GM23248 (cell line): ENCODE measurements around the gene SIVA1. TPM values are rescaled to one million over a fixed set of nuclear protein-coding genes. Genes with fewer than 3 reads are reported as not detected.

Source experiments
- DNase-seq: peaks from one replicate; pipeline ENCODE4 v3.0.0-alpha.2; 2015
- H2AFZ ChIP-seq: fragments of 200-600 bp; sonication (generic); 2 replicates; pipeline ENCODE4 v1.6.1; 2016; ENCODE audit warnings: antibody characterized with exemption
- H3F3A ChIP-seq: fragments of 200-600 bp; sonication (generic); 2 replicates; pipeline ENCODE4 v1.6.1; 2016; ENCODE audit warnings: mild to moderate bottlenecking, antibody characterized with exemption, mixed run types; ENCODE audit not compliant: insufficient read depth
- H3K27ac ChIP-seq: fragments of 200-600 bp; sonication (generic); 2 replicates; pipeline ENCODE4 v1.5.1; 2016; ENCODE audit warnings: mild to moderate bottlenecking
- H3K27me3 ChIP-seq: fragments of 200-600 bp; sonication (generic); replicated peaks from 2 replicates; pipeline ENCODE4 v1.6.1; 2016; ENCODE audit warnings: mild to moderate bottlenecking; ENCODE audit not compliant: insufficient read depth
- H3K36me3 ChIP-seq: fragments of 200-600 bp; sonication (generic); 2 replicates; pipeline ENCODE4 v1.6.1; 2016; ENCODE audit warnings: low read depth, mild to moderate bottlenecking
- H3K4me1 ChIP-seq: fragments of 200-600 bp; sonication (generic); 2 replicates; pipeline ENCODE4 v1.6.1; 2016; ENCODE audit warnings: mild to moderate bottlenecking; ENCODE audit not compliant: insufficient read depth
- H3K4me2 ChIP-seq: fragments of 200-600 bp; sonication (generic); one replicate; pipeline ENCODE4 v1.6.1; 2016; ENCODE audit warnings: mild to moderate bottlenecking; ENCODE audit not compliant: unreplicated experiment
- H3K4me3 ChIP-seq: fragments of 200-600 bp; sonication (generic); 2 replicates; pipeline ENCODE4 v1.5.1; 2016; ENCODE audit warnings: mild to moderate bottlenecking
- H3K79me2 ChIP-seq: fragments of 200-600 bp; sonication (generic); 2 replicates; pipeline ENCODE4 v1.6.1; 2016; ENCODE audit warnings: mild to moderate bottlenecking; ENCODE audit not compliant: insufficient read depth
- H3K9ac ChIP-seq: fragments of 200-600 bp; sonication (generic); 2 replicates; pipeline ENCODE4 v1.6.1; 2016; ENCODE audit warnings: mild to moderate bottlenecking
- H3K9me2 ChIP-seq: fragments of 200-600 bp; sonication (generic); 2 replicates; pipeline ENCODE4 v1.6.1; 2016; ENCODE audit warnings: mixed run types, mild to moderate bottlenecking, moderate library complexity; ENCODE audit not compliant: insufficient read depth
- H3K9me3 ChIP-seq: fragments of 200-600 bp; sonication (generic); one replicate; pipeline ENCODE4 v1.6.1; 2017; ENCODE audit warnings: low read depth
- H4K20me1 ChIP-seq: fragments of 200-600 bp; sonication (generic); 2 replicates; pipeline ENCODE4 v1.6.0; 2016; ENCODE audit not compliant: insufficient read depth
- EZH2 ChIP-seq: fragments of 200-600 bp; sonication (generic); IDR thresholded peaks from 2 replicates; pipeline ENCODE4 v1.6.1; 2018; ENCODE audit warnings: antibody characterized with exemption, mild to moderate bottlenecking; ENCODE audit not compliant: insufficient read depth, poor library complexity, severe bottlenecking
- EZH2phosphoT487 ChIP-seq: fragments of 200-600 bp; sonication (generic); IDR thresholded peaks from 2 replicates; pipeline ENCODE4 v1.6.1; 2018; ENCODE audit warnings: antibody characterized with exemption, moderate library complexity, mild to moderate bottlenecking, low read depth; ENCODE audit not compliant: insufficient read depth
- WGBS, 2 experiments: methylation state at CpG; one replicate each; pipeline ENCODE4 v1.1.6; 2015 to 2017; ENCODE audit warnings: low lambda C conversion rate in 2 of 2, low coverage in 1 of 2; ENCODE audit errors: missing lambda C conversion rate in 2 of 2; 5-methylcytosine and 5-hydroxymethylcytosine counted together
- in situ Hi-C: fragments of 300-500 bp; cut with MboI; formaldehyde crosslinking; loops from 2 replicates; pipeline ENCODE4 v1.15.0; 2020
- polyA plus RNA-seq: library from polyadenylated mRNA; unstranded; fragments of >200 nt; fragmentation: Nextera tagmentation; extraction: Ambion mirVana; gene quantifications from 2 replicates; pipeline ENCODE4 v1.2.1, GENCODE V29; 2016
- total RNA-seq: library from RNA; depleted of rRNA; stranded (reverse); fragments of >200 nt; shearing (Covaris generic); gene quantifications from 2 replicates; pipeline ENCODE4 v1.2.3, GENCODE V29; 2014

SIVA1 gene
- total and polyA plus RNA-seq, 2 experiments from 2014 or later: 132 to 174 TPM

DNA sequence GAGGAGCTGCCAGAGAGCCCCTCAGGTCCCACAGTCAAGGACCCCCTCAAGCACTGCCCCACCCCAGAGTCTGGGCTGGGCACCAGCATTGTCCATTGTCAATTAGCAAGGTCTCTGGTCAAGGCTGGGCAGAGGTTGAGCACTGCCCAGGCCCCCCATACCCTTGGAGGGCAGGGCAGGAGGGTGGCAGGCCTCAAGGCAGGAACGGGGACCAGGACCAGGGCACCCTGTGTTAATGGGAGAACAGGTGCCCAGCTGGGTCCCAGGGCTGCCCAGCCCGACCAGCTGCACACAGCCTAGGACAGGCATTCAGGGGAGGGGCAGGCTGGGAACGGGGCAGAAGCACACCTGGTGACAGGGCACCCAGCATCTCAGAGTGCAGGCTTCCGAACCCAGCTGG lies 18.4 kb downstream of the SIVA1 start:
- no peak for DNase-seq
- Histone ChIP-seq H3K4me1 (no peaks in the 10 kb centered on the region), H3K9ac (no peak overlapping the region), H2AFZ (no peak overlapping the region), H3K27ac (no peak overlapping the region), H3K36me3 (peaks cover 6% of the 10 kb centered on the region; the same call in 1 of the 2 replicates), H3K27me3 (no peaks in the 10 kb centered on the region), H3K9me2 (no peaks in the 10 kb centered on the region), H3F3A (no peaks in the 10 kb centered on the region), H3K9me3 (no peaks in the 10 kb centered on the region), H4K20me1 (no peaks in the 10 kb centered on the region), H3K4me2 (no peak overlapping the region), H3K79me2 (no peaks in the 10 kb centered on the region), H3K4me3 (no peak overlapping the region)
- TF ChIP-seq EZH2: no peak
- TF ChIP-seq EZH2phosphoT487: no peak
- 89 to 97% methylated on average over 3 to 4 of the region's 4 CpGs for WGBS, 2 experiments
- in situ Hi-C loops: no loop called here

DNA sequence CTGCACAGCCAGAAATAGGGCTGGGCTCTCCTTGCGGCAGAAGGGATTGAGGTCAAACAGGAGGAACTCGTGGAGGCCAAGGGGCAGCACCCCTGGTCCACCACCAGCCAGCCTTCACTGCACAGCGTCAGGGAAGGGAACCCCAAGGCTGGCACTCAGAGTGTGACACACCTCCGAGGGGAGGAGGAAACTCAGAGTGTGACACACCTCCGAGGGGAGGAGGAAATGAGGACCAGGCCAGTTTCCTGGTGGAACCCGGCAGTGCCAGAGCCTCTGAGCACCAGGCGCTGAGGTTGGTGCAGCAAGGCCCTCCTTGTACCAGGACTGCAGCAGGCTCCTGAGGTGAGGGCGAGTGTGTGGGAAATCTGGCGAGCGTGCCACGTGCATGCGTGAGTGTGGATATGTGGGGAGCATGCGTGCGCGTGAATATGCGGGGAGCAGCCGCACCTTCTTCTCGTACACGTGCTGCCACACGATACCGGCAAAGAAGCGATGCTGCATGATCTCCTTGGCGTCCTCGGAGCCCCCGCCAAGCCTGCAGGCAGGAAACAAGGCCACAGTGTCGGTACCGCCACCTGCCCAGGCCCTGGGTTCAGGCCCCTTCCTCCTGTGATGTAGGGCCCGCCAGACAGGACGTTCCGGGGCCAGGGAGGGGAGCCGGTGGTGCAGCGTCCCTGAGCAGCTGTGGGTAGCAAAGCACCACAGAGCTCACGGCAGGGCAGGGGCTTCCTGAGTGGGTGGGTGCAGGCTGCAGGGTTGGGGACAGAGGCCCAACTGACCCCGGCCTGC lies 19.2 kb downstream of the SIVA1 start:
- H3K4me2 ChIP-seq: no peak overlapping the region
- H3K9me3 ChIP-seq: no peaks in the 10 kb centered on the region
- peaks cover 6% of the 10 kb centered on the region; the same call in 1 of the 2 replicates for H3K36me3 ChIP-seq
- 87 to 92% methylated on average over 32 to 34 of the region's 34 CpGs for whole genome bisulfite sequencing, 2 experiments
- no peak overlapping the region for H3K4me3 ChIP-seq
- no peaks in the 10 kb centered on the region for H3K27me3 ChIP-seq
- no peak overlapping the region for H3K27ac ChIP-seq
- no peaks in the 10 kb centered on the region for H3K4me1 ChIP-seq
- in situ Hi-C loops: no loop called here
- TF ChIP-seq EZH2 (no peak), EZH2phosphoT487 (no peak)
- no peaks in the 10 kb centered on the region for H3K9me2 ChIP-seq
- H3K9ac ChIP-seq: no peak overlapping the region
- no peak overlapping the region for H2AFZ ChIP-seq
- DNase-seq: no peak
- H3K79me2 ChIP-seq: no peaks in the 10 kb centered on the region
- no peaks in the 10 kb centered on the region for H3F3A ChIP-seq
- H4K20me1 ChIP-seq: no peaks in the 10 kb centered on the region

DNA sequence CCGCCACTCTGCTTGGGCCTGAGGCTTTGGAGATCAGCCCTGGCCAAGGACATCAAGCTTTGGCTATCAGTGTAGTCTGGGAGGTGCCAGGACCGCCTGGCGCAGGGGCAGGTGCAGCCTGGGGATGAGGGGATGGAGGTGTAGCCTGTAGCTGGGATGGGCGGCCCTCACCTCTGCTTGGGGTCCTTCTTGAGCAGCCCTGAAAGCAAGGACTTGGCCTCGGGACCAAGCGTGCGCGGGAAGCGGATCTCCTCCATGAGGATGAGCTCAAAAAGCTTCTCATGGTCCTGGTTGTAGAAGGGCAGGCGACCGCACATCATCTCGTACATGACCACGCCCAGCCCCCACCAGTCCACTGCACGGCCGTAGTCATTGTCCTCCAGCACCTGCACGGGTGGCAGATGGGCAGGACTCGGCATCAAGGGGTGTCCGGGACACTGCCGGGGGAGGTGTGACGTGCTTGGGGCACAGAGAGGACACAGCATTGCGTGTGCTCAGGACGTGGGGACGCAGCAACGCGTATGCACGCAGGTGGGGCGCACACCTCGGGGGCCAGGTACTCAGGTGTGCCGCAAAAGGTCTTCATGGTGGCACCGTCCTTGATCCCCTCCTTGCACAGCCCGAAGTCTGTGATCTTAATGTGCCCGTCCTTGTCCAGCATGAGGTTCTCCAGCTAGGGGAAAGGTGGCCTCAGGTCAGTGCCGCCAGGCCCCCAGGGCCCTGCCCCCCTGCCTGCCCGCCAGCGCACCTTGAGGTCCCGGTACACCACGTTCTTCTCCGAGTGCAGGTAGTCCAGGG lies 20.0 kb downstream of the SIVA1 start:
- no peak overlapping the region for H3K4me2 ChIP-seq
- no peak overlapping the region for H3K9ac ChIP-seq
- no peaks in the 10 kb centered on the region for H3K4me1 ChIP-seq
- H3F3A ChIP-seq: no peaks in the 10 kb centered on the region
- no peak overlapping the region for H3K27ac ChIP-seq
- in situ Hi-C loops: no loop called here
- H3K4me3 ChIP-seq: no peak overlapping the region
- H3K9me2 ChIP-seq: no peaks in the 10 kb centered on the region
- H2AFZ ChIP-seq: no peak overlapping the region
- no peaks in the 10 kb centered on the region for H3K79me2 ChIP-seq
- H3K27me3 ChIP-seq: no peaks in the 10 kb centered on the region
- no peaks in the 10 kb centered on the region for H4K20me1 ChIP-seq
- H3K36me3 ChIP-seq: peaks cover 6% of the 10 kb centered on the region; the same call in 1 of the 2 replicates
- WGBS, 2 experiments: 93 to 95% methylated on average over 36 to 38 of the region's 38 CpGs
- no peak for TF ChIP-seq EZH2phosphoT487
- no peak for TF ChIP-seq EZH2
- no peaks in the 10 kb centered on the region for H3K9me3 ChIP-seq
- no peak for DNase-seq

DNA sequence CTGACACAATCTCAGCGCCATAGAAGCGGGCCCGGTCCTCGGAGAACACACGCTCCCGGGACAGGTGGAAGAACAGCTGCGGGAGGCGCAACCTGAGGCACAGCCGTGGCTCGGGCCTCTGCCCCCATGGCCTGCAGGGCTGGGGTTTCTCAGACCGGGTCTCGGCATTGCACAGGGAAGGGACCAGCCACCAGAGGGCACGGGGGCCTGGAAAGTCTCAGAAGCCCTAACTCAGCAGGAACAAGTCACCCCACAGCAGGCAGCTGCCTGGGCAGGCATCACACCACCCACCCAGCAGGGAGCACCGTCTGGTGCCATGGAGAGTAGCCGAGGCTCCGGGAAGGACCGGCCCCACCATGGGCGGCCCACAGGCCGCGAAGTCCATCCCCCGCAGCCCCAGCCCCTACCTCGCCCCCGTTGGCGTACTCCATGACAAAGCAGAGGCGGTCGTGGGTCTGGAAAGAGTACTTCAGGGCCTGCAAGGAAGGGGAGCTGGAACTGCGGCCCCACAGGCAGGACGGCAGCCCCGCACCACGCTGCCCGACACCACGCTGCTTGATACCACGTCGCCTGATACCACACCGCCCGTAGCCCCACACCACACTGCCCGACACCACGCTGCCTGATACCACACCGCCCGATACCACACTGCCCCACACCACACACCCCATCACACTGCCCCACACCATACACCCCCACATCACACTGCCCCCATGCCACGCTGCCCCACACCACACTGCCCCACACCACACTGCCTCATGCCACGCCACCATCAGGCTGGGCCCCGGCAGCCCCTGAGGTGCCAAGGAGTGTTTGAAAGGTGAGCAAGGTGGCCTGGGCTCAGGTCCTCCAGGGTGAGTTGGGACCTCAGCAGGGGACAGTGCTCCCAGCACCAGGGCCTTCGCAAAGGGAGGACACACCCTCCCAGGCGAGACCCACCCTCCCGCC lies 20.8 kb downstream of the SIVA1 start:
- no peak overlapping the region for H3K4me3 ChIP-seq
- H3K9ac ChIP-seq: no peak overlapping the region
- H4K20me1 ChIP-seq: no peaks in the 10 kb centered on the region
- peaks cover 6% of the 10 kb centered on the region; the same call in 1 of the 2 replicates for H3K36me3 ChIP-seq
- H3K79me2 ChIP-seq: no peaks in the 10 kb centered on the region
- no peaks in the 10 kb centered on the region for H3K9me3 ChIP-seq
- H3K27me3 ChIP-seq: no peaks in the 10 kb centered on the region
- no peak for DNase-seq
- no peak for TF ChIP-seq EZH2
- no peak for TF ChIP-seq EZH2phosphoT487
- H3K4me1 ChIP-seq: no peaks in the 10 kb centered on the region
- no peaks in the 10 kb centered on the region for H3K9me2 ChIP-seq
- in situ Hi-C loops: no loop called here
- no peak overlapping the region for H3K27ac ChIP-seq
- no peaks in the 10 kb centered on the region for H3F3A ChIP-seq
- 87 to 93% methylated on average over 30 to 46 of the region's 46 CpGs for WGBS, 2 experiments
- no peak overlapping the region for H2AFZ ChIP-seq
- H3K4me2 ChIP-seq: no peak overlapping the region
